PFSK-1 (cell line): ENCODE measurements around the gene IL22.

Experiments
- FOXP2 ChIP-seq: optimal IDR thresholded peaks from 2 replicates; pipeline ENCODE3; 2011; ENCODE audit warnings: borderline replicate concordance, control low read depth, inconsistent platforms; ENCODE audit not compliant: insufficient read depth; ENCODE audit errors: extremely low read length, extremely low read depth
- POLR2AphosphoS5 ChIP-seq: IDR thresholded peaks from 2 replicates; pipeline ENCODE4 v1.6.1; 2012; ENCODE audit warnings: low read depth, mild to moderate bottlenecking, control low read depth, low read length, moderate library complexity
- REST ChIP-seq, 2 experiments: IDR thresholded peaks; 2 replicates each; pipeline versions ENCODE4 v1.6.1 to v1.8.0; 2011 to 2012; ENCODE audit warnings: low read depth in 2 of 2, low read length in 2 of 2, control low read depth in 1 of 2, inconsistent platforms in 1 of 2, mild to moderate bottlenecking in 1 of 2, moderate library complexity in 1 of 2; ENCODE audit not compliant: insufficient read depth in 1 of 2
- SIN3A ChIP-seq: IDR thresholded peaks from 2 replicates; pipeline ENCODE4 v1.6.1; 2012; ENCODE audit warnings: mild to moderate bottlenecking, low read length, moderate library complexity, borderline replicate concordance; ENCODE audit not compliant: insufficient read depth
- TAF1 ChIP-seq: IDR thresholded peaks from 2 replicates; pipeline ENCODE4 v1.6.1; 2012; ENCODE audit warnings: low read length, control low read depth, borderline replicate concordance; ENCODE audit not compliant: insufficient read depth

GRCh38 chr12:68269779-68270178, 16.4 kb upstream of the IL22 start:
- TF ChIP-seq POLR2AphosphoS5 (no peak), FOXP2 (no peak), TAF1 (no peak), SIN3A (no peak), REST (IDR thresholded peaks at IDR 0.05; ENCODE audit: insufficient read depth in 1 of 2, low read depth in 2 of 2, low read length in 2 of 2) (no peak)
